Spleen (tissue), 7 donors: ENCODE results near the gene PCLO.
A peak's percentile ranks its signal among the peaks of the same experiment; 100 is the strongest.

Source experiments
- CTCF ChIP-seq, 11 experiments: fragments of 200-600 bp in 7 of 11; fragments of 450-650 bp in 4 of 11; sonication (generic) in 4 of 11; IDR thresholded peaks in 8 of 11; conservative IDR thresholded peaks in 3 of 11; 1 replicate in 7 of 11; 2 replicates in 4 of 11; pipeline versions ENCODE4 v1.4.0 to v1.8.0; 2016 to 2021; ENCODE audit warnings: antibody characterized with exemption in 11 of 11, inconsistent platforms in 4 of 11, mild to moderate bottlenecking in 1 of 11
- POLR2A ChIP-seq, 3 donors: fragments of 450-650 bp; IDR thresholded peaks; one replicate each; pipeline ENCODE4 v1.5.1; 2017; ENCODE audit warnings: antibody characterized with exemption in 3 of 3, mild to moderate bottlenecking in 1 of 3
- donor health status: DM: no; HTN: no; CAD: no; lungs with moderate emphysema.
- donor health status: DM: no; HTN: no; CAD: no.
- donor health status: DM: no; HTN: no; CAD: no.

GRCh38 chr7:82740246-82740848 lies 422.3 kb downstream of the PCLO start:
- TF ChIP-seq CTCF (IDR thresholded peaks at IDR 0.05 in 8 of 11, conservative IDR thresholded peaks at IDR 0.05 in 3 of 11) (peak in 1 of 11 experiments; percentile 19), POLR2A (IDR thresholded peaks at IDR 0.05) (no peak)
